GM23338 (cell line): Measurements from ENCODE around the gene RPRML. TPM values are rescaled to one million over a fixed set of nuclear protein-coding genes. Genes with fewer than 3 reads are reported as not detected.

Source experiments
- ATAC-seq: fragments of 200-7000 bp; cut with Tn5 transposase; 3 replicates; pipeline ENCODE4 v1.9.1; 2020
- DNase-seq: peaks from one replicate; pipeline ENCODE4 v3.0.0-alpha.2; 2015; ENCODE audit warnings: low spot score
- H2AFZ ChIP-seq: fragments of 200-600 bp; sonication (generic); 2 replicates; pipeline ENCODE4 v1.8.0; 2016; ENCODE audit warnings: antibody characterized with exemption, mild to moderate bottlenecking, moderate library complexity
- H3F3A ChIP-seq: fragments of 200-600 bp; sonication (generic); replicated peaks from 2 replicates; pipeline ENCODE4 v1.8.0; 2017; ENCODE audit warnings: antibody characterized with exemption, mixed run types, low read depth
- H3K27ac ChIP-seq: fragments of 200-600 bp; sonication (generic); 2 replicates; pipeline ENCODE4 v1.6.1; 2016; ENCODE audit warnings: low read depth
- H3K27me3 ChIP-seq: fragments of 200-600 bp; sonication (generic); 2 replicates; pipeline ENCODE4 v1.8.0; 2016; ENCODE audit warnings: mild to moderate bottlenecking, mixed run types, moderate library complexity; ENCODE audit not compliant: insufficient read depth
- H3K36me3 ChIP-seq: fragments of 200-600 bp; sonication (generic); 2 replicates; pipeline ENCODE4 v1.8.0; 2016; ENCODE audit warnings: mild to moderate bottlenecking; ENCODE audit not compliant: insufficient read depth
- H3K4me1 ChIP-seq: fragments of 200-600 bp; sonication (generic); 2 replicates; pipeline ENCODE4 v1.8.0; 2016; ENCODE audit warnings: mild to moderate bottlenecking, moderate library complexity; ENCODE audit not compliant: insufficient read depth
- H3K4me2 ChIP-seq: fragments of 200-600 bp; sonication (generic); 2 replicates; pipeline ENCODE4 v1.7.1; 2017; ENCODE audit warnings: mixed run types
- H3K4me3 ChIP-seq: fragments of 200-600 bp; sonication (generic); 2 replicates; pipeline ENCODE4 v1.6.1; 2016; ENCODE audit warnings: mixed run types
- H3K79me2 ChIP-seq: fragments of 200-600 bp; sonication (generic); replicated peaks from 2 replicates; pipeline ENCODE4 v1.8.0; 2017; ENCODE audit warnings: mild to moderate bottlenecking; ENCODE audit not compliant: insufficient read depth
- H3K9me2 ChIP-seq: fragments of 200-600 bp; sonication (generic); 2 replicates; pipeline ENCODE4 v1.8.0; 2017; ENCODE audit not compliant: insufficient read depth
- H4K20me1 ChIP-seq: fragments of 200-600 bp; sonication (generic); replicated peaks from 2 replicates; pipeline ENCODE4 v1.8.0; 2017; ENCODE audit warnings: mild to moderate bottlenecking; ENCODE audit not compliant: insufficient read depth
- H3K27ac Mint-ChIP-seq: 2 replicates; pipeline ENCODE4 v1.8.0; 2020; ENCODE audit warnings: inconsistent platforms, mild to moderate bottlenecking, moderate library complexity, mixed read lengths
- H3K27me3 Mint-ChIP-seq: 3 replicates; pipeline ENCODE4 v1.8.0; 2022; ENCODE audit warnings: low read depth, mild to moderate bottlenecking, moderate library complexity, mixed read lengths, inconsistent platforms; ENCODE audit not compliant: insufficient read depth, poor library complexity
- H3K36me3 Mint-ChIP-seq: 3 replicates; pipeline ENCODE4 v1.8.0; 2021; ENCODE audit warnings: low read depth, mild to moderate bottlenecking, inconsistent platforms, moderate library complexity, mixed read lengths
- H3K4me1 Mint-ChIP-seq: 3 replicates; pipeline ENCODE4 v1.8.0; 2020; ENCODE audit warnings: mild to moderate bottlenecking, inconsistent platforms, mixed read lengths
- H3K4me3 Mint-ChIP-seq: 3 replicates; pipeline ENCODE4 v1.8.0; 2021; ENCODE audit warnings: moderate library complexity, mild to moderate bottlenecking, inconsistent platforms, mixed read lengths
- H3K9me3 Mint-ChIP-seq: 3 replicates; pipeline ENCODE4 v1.8.0; 2020; ENCODE audit warnings: moderate library complexity, mild to moderate bottlenecking, inconsistent platforms, mixed read lengths
- CREB1 ChIP-seq: fragments of 250-450 bp; sonication (Bioruptor Pico); IDR thresholded peaks from 2 replicates; pipeline ENCODE4 v1.5.0; 2020; ENCODE audit warnings: low read depth, mild to moderate bottlenecking, moderate library complexity
- ETS1 ChIP-seq: IDR thresholded peaks from 2 replicates; pipeline ENCODE4 v1.6.1; 2016; ENCODE audit warnings: antibody characterized with exemption
- EZH2phosphoT487 ChIP-seq: fragments of 200-600 bp; sonication (generic); IDR thresholded peaks from one replicate; pipeline ENCODE4 v1.8.1; 2018; ENCODE audit warnings: antibody characterized with exemption; ENCODE audit not compliant: unreplicated experiment
- JUNB ChIP-seq: IDR thresholded peaks from one replicate; pipeline ENCODE4 v1.6.1; 2016; ENCODE audit warnings: antibody characterized with exemption; ENCODE audit not compliant: unreplicated experiment
- NANOG ChIP-seq: IDR thresholded peaks from 2 replicates; pipeline ENCODE4 v1.6.1; 2016; ENCODE audit warnings: antibody characterized with exemption, borderline replicate concordance
- POLR2AphosphoS5 ChIP-seq: IDR thresholded peaks from 2 replicates; pipeline ENCODE4 v1.6.1; 2016; ENCODE audit warnings: antibody characterized with exemption, low read depth
- STAT1 ChIP-seq: IDR thresholded peaks from one replicate; pipeline ENCODE4 v1.6.1; 2016; ENCODE audit warnings: antibody characterized with exemption; ENCODE audit not compliant: unreplicated experiment
- ZNF114 ChIP-seq: fragments of 250-450 bp; sonication (Bioruptor Pico); IDR thresholded peaks from 2 replicates; pipeline ENCODE4 v1.5.0; 2020; ENCODE audit warnings: mild to moderate bottlenecking, moderate library complexity
- ZNF331 ChIP-seq: fragments of 250-450 bp; sonication (Bioruptor Pico); IDR thresholded peaks from 2 replicates; pipeline ENCODE4 v1.5.0; 2020; ENCODE audit warnings: low read depth, mild to moderate bottlenecking, moderate library complexity
- ZNF462 ChIP-seq: fragments of 250-450 bp; sonication (Bioruptor Pico); IDR thresholded peaks from 2 replicates; pipeline ENCODE4 v1.5.0; 2020; ENCODE audit warnings: mild to moderate bottlenecking, moderate library complexity
- polyA plus RNA-seq: library from polyadenylated mRNA; unstranded; fragments of >200 nt; fragmentation: Nextera tagmentation; extraction: Ambion mirVana; gene quantifications from 2 replicates; pipeline ENCODE4 v1.2.1, GENCODE V29; 2016
- total RNA-seq: library from RNA; depleted of rRNA; stranded (reverse); fragments of >200 nt; shearing (Covaris generic); gene quantifications from 2 replicates; pipeline ENCODE4 v1.2.3, GENCODE V29; 2014
- TF ChIP-seq, protein P1 (sequence below), 2 experiments: fragments of 200-600 bp in 1 of 2; sonication (generic) in 1 of 2; conservative IDR thresholded peaks; 2 replicates each; pipeline versions ENCODE4 v1.5.1 to v1.6.1; 2016 to 2017; ENCODE audit warnings: antibody characterized with exemption in 2 of 2, low read depth in 2 of 2, mild to moderate bottlenecking in 2 of 2, moderate library complexity in 1 of 2

RPRML gene
- total and polyA plus RNA-seq, 2 experiments from 2014 or later: 2.1 to 16.4 TPM

DNA sequence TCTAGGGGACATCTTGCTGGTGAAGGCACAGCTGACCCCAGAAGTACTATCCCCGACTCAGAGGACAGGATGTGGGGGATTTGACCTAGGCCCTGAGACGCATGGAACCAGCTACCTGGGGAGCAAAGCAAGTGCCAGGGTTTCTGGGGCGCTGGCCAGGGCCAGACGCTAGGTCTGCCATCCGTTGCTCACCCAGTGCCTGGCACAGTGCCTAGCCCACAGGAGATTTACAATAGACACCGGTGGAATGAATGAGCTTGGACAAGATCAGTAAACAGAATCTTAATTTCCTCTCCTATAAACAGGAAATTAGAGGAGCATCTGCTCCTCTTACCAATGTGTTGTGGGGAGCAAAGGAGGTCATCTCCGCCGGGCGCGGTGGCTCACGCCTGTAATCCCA, 5.0 kb downstream of the RPRML start (continued):
- TF ChIP-seq, protein P1, sequence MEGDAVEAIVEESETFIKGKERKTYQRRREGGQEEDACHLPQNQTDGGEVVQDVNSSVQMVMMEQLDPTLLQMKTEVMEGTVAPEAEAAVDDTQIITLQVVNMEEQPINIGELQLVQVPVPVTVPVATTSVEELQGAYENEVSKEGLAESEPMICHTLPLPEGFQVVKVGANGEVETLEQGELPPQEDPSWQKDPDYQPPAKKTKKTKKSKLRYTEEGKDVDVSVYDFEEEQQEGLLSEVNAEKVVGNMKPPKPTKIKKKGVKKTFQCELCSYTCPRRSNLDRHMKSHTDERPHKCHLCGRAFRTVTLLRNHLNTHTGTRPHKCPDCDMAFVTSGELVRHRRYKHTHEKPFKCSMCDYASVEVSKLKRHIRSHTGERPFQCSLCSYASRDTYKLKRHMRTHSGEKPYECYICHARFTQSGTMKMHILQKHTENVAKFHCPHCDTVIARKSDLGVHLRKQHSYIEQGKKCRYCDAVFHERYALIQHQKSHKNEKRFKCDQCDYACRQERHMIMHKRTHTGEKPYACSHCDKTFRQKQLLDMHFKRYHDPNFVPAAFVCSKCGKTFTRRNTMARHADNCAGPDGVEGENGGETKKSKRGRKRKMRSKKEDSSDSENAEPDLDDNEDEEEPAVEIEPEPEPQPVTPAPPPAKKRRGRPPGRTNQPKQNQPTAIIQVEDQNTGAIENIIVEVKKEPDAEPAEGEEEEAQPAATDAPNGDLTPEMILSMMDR (conservative IDR thresholded peaks at IDR 0.05; ENCODE audit: low read depth in 2 of 2): no peak
- TF ChIP-seq POLR2AphosphoS5: no peak
- no peak for TF ChIP-seq STAT1
- TF ChIP-seq ETS1: no peak

- no peak overlapping the region for H3K27ac ChIP-seq
- peaks cover 9% of the 10 kb centered on the region for H3K4me1 ChIP-seq
- Mint-ChIP-seq H3K9me3 (no peaks in the 10 kb centered on the region), H3K36me3 (peaks cover 3% of the 10 kb centered on the region; the same call in 1 of the 3 replicates), H3K27ac (no peak overlapping the region), H3K4me1 (peaks cover 14% of the 10 kb centered on the region), H3K27me3 (peaks cover 9% of the 10 kb centered on the region), H3K4me3 (no peak overlapping the region)
- no peak overlapping the region for H3K4me3 ChIP-seq
- H3K27me3 ChIP-seq: no peaks in the 10 kb centered on the region
- H3K9me2 ChIP-seq: no peaks in the 10 kb centered on the region
- no peaks in the 10 kb centered on the region for H3K79me2 ChIP-seq
- H3K36me3 ChIP-seq: no peaks in the 10 kb centered on the region
- H3K4me2 ChIP-seq: no peak overlapping the region
- H3F3A ChIP-seq: peaks cover 7% of the 10 kb centered on the region; the same call in 1 of the 2 replicates
- H4K20me1 ChIP-seq: no peaks in the 10 kb centered on the region; the same call in 1 of the 2 replicates
- ATAC-seq: no peak
- no peak overlapping the region for H2AFZ ChIP-seq
- DNase-seq: no peak
- TF ChIP-seq, protein P1 (conservative IDR thresholded peaks at IDR 0.05; ENCODE audit: low read depth in 2 of 2): no peak
- TF ChIP-seq POLR2AphosphoS5 (no peak), ZNF331 (CRISPR knock-in tag) (no peak), STAT1 (no peak), CREB1 (CRISPR knock-in tag) (no peak), NANOG (no peak), JUNB (no peak), ETS1 (no peak), ZNF114 (CRISPR knock-in tag) (no peak), ZNF462 (CRISPR knock-in tag) (no peak), EZH2phosphoT487 (no peak)
Observed at GRCh38 chr17:46972346-46972745, 6.7 kb downstream of the RPRML start.
